Activated naive CD4-positive, alpha-beta T cell treated with anti-CD3 and anti-CD28 coated beads, Interleukin-2, amount 50 U/mL, for 24 hours (primary cell): ENCODE data around the gene INPP5B.
"Not testable (repeated sequence)": the region's sequence is repeated elsewhere in the genome, so short reads cannot be mapped to it uniquely, and the experiment has no call there.

ENCODE experiments used
- H3K27ac Mint-ChIP-seq: one replicate; pipeline ENCODE4 v1.8.0; 2021; ENCODE audit warnings: mild to moderate bottlenecking, mixed read lengths
- H3K27me3 Mint-ChIP-seq: one replicate; pipeline ENCODE4 v1.8.0; 2021; ENCODE audit warnings: mixed read lengths
- H3K36me3 Mint-ChIP-seq: one replicate; pipeline ENCODE4 v1.8.0; 2021; ENCODE audit warnings: mixed read lengths
- H3K4me1 Mint-ChIP-seq: one replicate; pipeline ENCODE4 v1.8.0; 2021; ENCODE audit warnings: mixed read lengths
- H3K4me3 Mint-ChIP-seq: one replicate; pipeline ENCODE4 v1.8.0; 2021; ENCODE audit warnings: mild to moderate bottlenecking, mixed read lengths
- H3K9me3 Mint-ChIP-seq: one replicate; pipeline ENCODE4 v1.8.0; 2021; ENCODE audit warnings: mixed read lengths

Gene INPP5B

GRCh38 chr1:37906591-37906990 is 40.3 kb downstream of the INPP5B start:
- not testable (repeated sequence) for H3K4me1 Mint-ChIP-seq, H3K4me3 Mint-ChIP-seq, H3K27ac Mint-ChIP-seq, H3K9me3 Mint-ChIP-seq, H3K27me3 Mint-ChIP-seq
- peaks cover 30% of the 10 kb centered on the region for H3K36me3 Mint-ChIP-seq

GRCh38 chr1:37905727-37906126 is 41.1 kb downstream of the INPP5B start:
- H3K9me3 Mint-ChIP-seq = no peaks in the 10 kb centered on the region
- peaks cover 32% of the 10 kb centered on the region for H3K36me3 Mint-ChIP-seq
- H3K27me3 Mint-ChIP-seq = no peaks in the 10 kb centered on the region
- H3K4me3 Mint-ChIP-seq = no peak overlapping the region
- peaks cover 14% of the 10 kb centered on the region for H3K4me1 Mint-ChIP-seq
- H3K27ac Mint-ChIP-seq = no peak overlapping the region

- not testable (repeated sequence) for H3K27ac Mint-ChIP-seq, H3K9me3 Mint-ChIP-seq, H3K4me3 Mint-ChIP-seq, H3K27me3 Mint-ChIP-seq
- Mint-ChIP-seq H3K4me1 (peaks cover 12% of the 10 kb centered on the region), H3K36me3 (peaks cover 24% of the 10 kb centered on the region)
These were observed 42.9 kb downstream of the INPP5B start for GRCh38 chr1:37903921-37904320.

GRCh38 chr1:37902983-37903382 is 43.9 kb downstream of the INPP5B start:
- H3K4me3 Mint-ChIP-seq = no peak overlapping the region
- no peaks in the 10 kb centered on the region for H3K27me3 Mint-ChIP-seq
- H3K9me3 Mint-ChIP-seq = no peaks in the 10 kb centered on the region
- H3K4me1 Mint-ChIP-seq = peaks cover 9% of the 10 kb centered on the region
- H3K36me3 Mint-ChIP-seq = peaks cover 15% of the 10 kb centered on the region
- no peak overlapping the region for H3K27ac Mint-ChIP-seq

GRCh38 chr1:37901893-37902225 is 45.0 kb downstream of the INPP5B start:
- peaks cover 7% of the 10 kb centered on the region for H3K36me3 Mint-ChIP-seq
- H3K27ac Mint-ChIP-seq = peak overlapping the region; percentile 73
- no peaks in the 10 kb centered on the region for H3K27me3 Mint-ChIP-seq
- H3K4me1 Mint-ChIP-seq = peaks cover 9% of the 10 kb centered on the region
- no peaks in the 10 kb centered on the region for H3K9me3 Mint-ChIP-seq
- H3K4me3 Mint-ChIP-seq = no peak overlapping the region

- Mint-ChIP-seq H3K4me3 (no peak overlapping the region), H3K27me3 (no peaks in the 10 kb centered on the region), H3K9me3 (no peaks in the 10 kb centered on the region), H3K36me3 (peaks cover 7% of the 10 kb centered on the region), H3K27ac (peak overlapping the region; percentile 73), H3K4me1 (peaks cover 9% of the 10 kb centered on the region)
These were observed 45.5 kb downstream of the INPP5B start for GRCh38 chr1:37901191-37901892.

GRCh38 chr1:37897563-37897962 is 49.3 kb downstream of the INPP5B start:
- not testable (repeated sequence) for H3K4me1 Mint-ChIP-seq, H3K4me3 Mint-ChIP-seq, H3K36me3 Mint-ChIP-seq, H3K27ac Mint-ChIP-seq, H3K27me3 Mint-ChIP-seq, H3K9me3 Mint-ChIP-seq

- Mint-ChIP-seq H3K27ac (no peak overlapping the region), H3K36me3 (peaks cover 3% of the 10 kb centered on the region), H3K27me3 (no peaks in the 10 kb centered on the region), H3K4me1 (peaks cover 7% of the 10 kb centered on the region), H3K4me3 (no peak overlapping the region), H3K9me3 (no peaks in the 10 kb centered on the region)
These were observed 53.2 kb downstream of the INPP5B start for GRCh38 chr1:37893673-37894072.

GRCh38 chr1:37892151-37893047 is 54.5 kb downstream of the INPP5B start:
- Mint-ChIP-seq H3K27me3 (no peaks in the 10 kb centered on the region), H3K4me3 (no peak overlapping the region), H3K27ac (peak overlapping the region; percentile 46), H3K9me3 (no peaks in the 10 kb centered on the region), H3K4me1 (peaks cover 7% of the 10 kb centered on the region), H3K36me3 (peaks cover 12% of the 10 kb centered on the region)

- Mint-ChIP-seq H3K27me3 (no peaks in the 10 kb centered on the region), H3K9me3 (no peaks in the 10 kb centered on the region), H3K27ac (no peak overlapping the region), H3K36me3 (peaks cover 14% of the 10 kb centered on the region), H3K4me1 (peaks cover 7% of the 10 kb centered on the region), H3K4me3 (no peak overlapping the region)
These were observed 56.4 kb downstream of the INPP5B start for GRCh38 chr1:37890378-37891014.

- Mint-ChIP-seq H3K36me3 (peaks cover 14% of the 10 kb centered on the region), H3K4me1 (peaks cover 20% of the 10 kb centered on the region), H3K4me3 (no peak overlapping the region), H3K9me3 (no peaks in the 10 kb centered on the region), H3K27me3 (no peaks in the 10 kb centered on the region), H3K27ac (no peak overlapping the region)
These were observed 58.7 kb downstream of the INPP5B start for GRCh38 chr1:37888022-37888700.

GRCh38 chr1:37884145-37884544 is 62.7 kb downstream of the INPP5B start:
- Mint-ChIP-seq H3K27me3 (no peaks in the 10 kb centered on the region), H3K36me3 (peaks cover 19% of the 10 kb centered on the region), H3K27ac (peak overlapping the region; percentile 89), H3K4me1 (peaks cover 28% of the 10 kb centered on the region), H3K9me3 (no peaks in the 10 kb centered on the region), H3K4me3 (no peak overlapping the region)

GRCh38 chr1:37883671-37884070 is 63.2 kb downstream of the INPP5B start:
- peaks cover 19% of the 10 kb centered on the region for H3K36me3 Mint-ChIP-seq

GRCh38 chr1:37879865-37880264 is 67.0 kb downstream of the INPP5B start:
- Mint-ChIP-seq H3K27me3 (no peaks in the 10 kb centered on the region), H3K36me3 (peaks cover 11% of the 10 kb centered on the region)

More at GRCh38 chr1:37883671-37884070, 63.2 kb downstream of the INPP5B start:
- Mint-ChIP-seq H3K9me3 (no peaks in the 10 kb centered on the region), H3K27me3 (no peaks in the 10 kb centered on the region), H3K4me3 (peak overlapping the region; percentile 70), H3K27ac (peak overlapping the region; percentile 82), H3K4me1 (peaks cover 28% of the 10 kb centered on the region)

GRCh38 chr1:37878071-37878470 is 68.8 kb downstream of the INPP5B start:
- no peak overlapping the region for H3K27ac Mint-ChIP-seq
- peaks cover 17% of the 10 kb centered on the region for H3K36me3 Mint-ChIP-seq

More at GRCh38 chr1:37879865-37880264, 67.0 kb downstream of the INPP5B start:
- Mint-ChIP-seq H3K27ac (no peak overlapping the region), H3K9me3 (no peaks in the 10 kb centered on the region), H3K4me3 (no peak overlapping the region), H3K4me1 (peaks cover 28% of the 10 kb centered on the region)

More at GRCh38 chr1:37878071-37878470, 68.8 kb downstream of the INPP5B start:
- H3K4me3 Mint-ChIP-seq = no peak overlapping the region
- no peaks in the 10 kb centered on the region for H3K27me3 Mint-ChIP-seq
- peaks cover 14% of the 10 kb centered on the region for H3K4me1 Mint-ChIP-seq
- no peaks in the 10 kb centered on the region for H3K9me3 Mint-ChIP-seq
